Colonic mucosa (tissue), 4 donors: ENCODE results near the gene GAN. TPM values are rescaled to one million over a fixed set of nuclear protein-coding genes. Genes with fewer than 3 reads are reported as not detected.
A peak's percentile ranks its signal among the peaks of the same experiment; 100 is the strongest.

Source experiments
- DNase-seq: peaks from one replicate; pipeline ENCODE4 v3.0.0-alpha.2; 2020
- H3K27ac ChIP-seq: fragments of 200-600 bp; one replicate; pipeline ENCODE4 v1.8.0; 2021
- H3K27me3 ChIP-seq: fragments of 200-600 bp; one replicate; pipeline ENCODE4 v1.8.0; 2021
- H3K36me3 ChIP-seq: fragments of 200-600 bp; one replicate; pipeline ENCODE4 v1.8.0; 2021
- H3K4me1 ChIP-seq: fragments of 200-600 bp; one replicate; pipeline ENCODE4 v1.8.0; 2021; ENCODE audit warnings: mild to moderate bottlenecking
- H3K4me3 ChIP-seq: fragments of 200-600 bp; one replicate; pipeline ENCODE4 v1.8.0; 2021
- H3K9ac ChIP-seq, 2 donors: one replicate each; pipeline ENCODE4 v1.7.0; 2013; ENCODE audit warnings: control low read depth in 2 of 2, low read depth in 2 of 2, low read length in 2 of 2
- H3K9me3 ChIP-seq: fragments of 200-600 bp; one replicate; pipeline ENCODE4 v1.8.0; 2021
- intact Hi-C: fragments of 100-400 bp; cut with DNase I; formaldehyde crosslinking; loops from one replicate; pipeline ENCODE4 v1.14.1; 2022
- total RNA-seq, 2 donors: library from RNA; stranded (reverse); fragmentation: NEBNext Ultra II Directional in 1 of 2; extraction: Animal tissue kit (Norgen Biotek cat#: 25700) in 1 of 2; gene quantifications; one replicate each; pipeline ENCODE4 v1.2.1, GENCODE V29; 2021
- TF ChIP-seq, protein P1 (sequence below): fragments of 200-600 bp; IDR thresholded peaks from one replicate; pipeline ENCODE4 v1.8.0; 2022; ENCODE audit warnings: antibody characterized with exemption, mild to moderate bottlenecking
- donor health status: healthy.
- donor health status: DM: no; HTN: no; CAD: no.
- donor health status: DM: no; HTN: no; CAD: no.

Gene GAN
- total RNA-seq, 2 donors from 2014 or later: 13.6 to 21.5 TPM

DNA sequence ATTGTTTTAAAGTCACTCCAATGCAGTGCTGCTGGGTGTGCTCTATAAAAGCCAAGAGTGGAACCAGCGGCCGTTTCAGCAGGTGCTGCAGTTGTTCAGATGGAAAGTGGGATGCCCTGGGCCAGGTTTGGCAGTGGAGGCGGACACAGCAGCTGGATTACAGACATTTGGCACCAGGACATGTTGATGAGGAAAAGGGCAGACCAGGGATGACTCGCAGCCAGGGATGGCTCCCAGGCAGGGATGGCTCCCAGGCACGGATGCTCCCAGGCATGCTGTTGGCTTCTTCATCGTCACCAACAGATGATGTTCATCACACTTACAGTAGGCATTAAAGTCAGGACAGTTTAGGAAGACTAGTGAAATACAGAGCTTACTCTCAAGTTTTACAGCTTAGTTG lies 10.0 kb downstream of the GAN start:
- Histone ChIP-seq H3K4me3 (no peak overlapping the region), H3K27me3 (no peaks in the 10 kb centered on the region), H3K9me3 (no peaks in the 10 kb centered on the region), H3K4me1 (peaks cover 4% of the 10 kb centered on the region), H3K9ac (no peak overlapping the region), H3K36me3 (no peaks in the 10 kb centered on the region), H3K27ac (no peak overlapping the region)
- intact Hi-C loops: no loop called here
- no peak for DNase-seq
- TF ChIP-seq, protein P1, sequence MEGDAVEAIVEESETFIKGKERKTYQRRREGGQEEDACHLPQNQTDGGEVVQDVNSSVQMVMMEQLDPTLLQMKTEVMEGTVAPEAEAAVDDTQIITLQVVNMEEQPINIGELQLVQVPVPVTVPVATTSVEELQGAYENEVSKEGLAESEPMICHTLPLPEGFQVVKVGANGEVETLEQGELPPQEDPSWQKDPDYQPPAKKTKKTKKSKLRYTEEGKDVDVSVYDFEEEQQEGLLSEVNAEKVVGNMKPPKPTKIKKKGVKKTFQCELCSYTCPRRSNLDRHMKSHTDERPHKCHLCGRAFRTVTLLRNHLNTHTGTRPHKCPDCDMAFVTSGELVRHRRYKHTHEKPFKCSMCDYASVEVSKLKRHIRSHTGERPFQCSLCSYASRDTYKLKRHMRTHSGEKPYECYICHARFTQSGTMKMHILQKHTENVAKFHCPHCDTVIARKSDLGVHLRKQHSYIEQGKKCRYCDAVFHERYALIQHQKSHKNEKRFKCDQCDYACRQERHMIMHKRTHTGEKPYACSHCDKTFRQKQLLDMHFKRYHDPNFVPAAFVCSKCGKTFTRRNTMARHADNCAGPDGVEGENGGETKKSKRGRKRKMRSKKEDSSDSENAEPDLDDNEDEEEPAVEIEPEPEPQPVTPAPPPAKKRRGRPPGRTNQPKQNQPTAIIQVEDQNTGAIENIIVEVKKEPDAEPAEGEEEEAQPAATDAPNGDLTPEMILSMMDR: no peak

DNA sequence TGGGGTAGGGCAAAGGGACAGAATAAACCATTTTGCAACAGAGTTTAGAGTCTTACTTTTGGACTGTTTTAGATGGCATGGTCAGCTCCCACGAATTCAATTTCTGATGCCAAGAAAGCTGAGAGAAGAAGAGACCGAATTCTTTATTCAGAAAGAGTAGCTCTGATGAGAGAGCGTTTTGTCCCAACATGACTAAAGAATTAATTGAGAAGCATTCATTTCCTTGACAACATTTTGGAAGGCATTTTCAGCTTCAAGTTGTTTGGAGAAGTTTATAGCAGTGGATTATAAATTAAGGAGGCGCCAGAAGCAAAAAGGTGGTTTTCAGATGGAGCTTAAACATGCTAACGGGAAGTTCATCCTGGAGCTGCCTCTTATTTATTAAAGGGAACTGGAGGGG lies 12.2 kb downstream of the GAN start:
- no peaks in the 10 kb centered on the region for H3K36me3 ChIP-seq
- no peaks in the 10 kb centered on the region for H3K27me3 ChIP-seq
- no peaks in the 10 kb centered on the region for H3K9me3 ChIP-seq
- intact Hi-C loops: no loop called here
- no peak overlapping the region for H3K4me3 ChIP-seq
- TF ChIP-seq, protein P1: no peak
- DNase-seq: no peak
- H3K9ac ChIP-seq: no peak overlapping the region
- no peak overlapping the region for H3K27ac ChIP-seq
- peaks cover 4% of the 10 kb centered on the region for H3K4me1 ChIP-seq

DNA sequence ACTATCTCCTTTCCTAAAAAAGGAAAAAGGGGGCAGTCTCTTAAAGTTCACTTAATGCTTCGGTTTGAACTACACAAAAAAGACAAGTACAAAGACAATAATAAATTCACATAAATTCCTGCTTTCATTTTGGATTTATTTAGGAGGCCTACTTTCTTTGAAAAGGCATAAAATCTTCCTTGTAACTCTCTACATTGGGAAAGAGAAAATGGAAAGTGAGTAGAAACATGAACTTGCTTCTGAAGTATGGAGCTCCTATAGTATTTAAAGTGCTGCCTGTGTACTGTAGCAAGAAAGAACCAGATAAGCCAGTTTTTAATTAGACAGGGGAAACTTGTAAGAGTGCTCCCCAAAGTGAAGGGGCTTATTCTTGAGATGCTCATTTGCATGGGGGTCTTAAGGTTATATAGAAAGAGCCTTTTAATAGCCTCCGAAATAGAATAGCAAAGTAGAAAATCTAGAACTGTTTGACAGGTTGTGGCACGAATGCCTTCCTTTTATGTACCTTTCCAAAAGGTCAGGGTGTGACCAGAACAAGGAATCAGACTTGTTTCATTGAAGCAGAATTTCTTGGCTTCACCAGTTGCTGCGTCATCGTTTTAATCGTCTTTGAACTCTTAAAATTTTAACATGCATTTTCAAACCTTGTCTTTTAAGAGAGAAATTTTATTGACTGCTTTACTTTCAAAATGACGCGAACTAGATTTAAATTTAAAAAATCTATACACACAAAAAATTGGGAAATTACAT lies 12.9 kb downstream of the GAN start:
- no peaks in the 10 kb centered on the region for H3K9me3 ChIP-seq
- TF ChIP-seq, protein P1: no peak
- H3K36me3 ChIP-seq: no peaks in the 10 kb centered on the region
- no peak overlapping the region for H3K9ac ChIP-seq
- no peaks in the 10 kb centered on the region for H3K27me3 ChIP-seq
- DNase-seq: peak; percentile 29
- H3K4me3 ChIP-seq: no peak overlapping the region
- intact Hi-C loops: no loop called here
- peaks cover 4% of the 10 kb centered on the region for H3K4me1 ChIP-seq
- no peak overlapping the region for H3K27ac ChIP-seq

DNA sequence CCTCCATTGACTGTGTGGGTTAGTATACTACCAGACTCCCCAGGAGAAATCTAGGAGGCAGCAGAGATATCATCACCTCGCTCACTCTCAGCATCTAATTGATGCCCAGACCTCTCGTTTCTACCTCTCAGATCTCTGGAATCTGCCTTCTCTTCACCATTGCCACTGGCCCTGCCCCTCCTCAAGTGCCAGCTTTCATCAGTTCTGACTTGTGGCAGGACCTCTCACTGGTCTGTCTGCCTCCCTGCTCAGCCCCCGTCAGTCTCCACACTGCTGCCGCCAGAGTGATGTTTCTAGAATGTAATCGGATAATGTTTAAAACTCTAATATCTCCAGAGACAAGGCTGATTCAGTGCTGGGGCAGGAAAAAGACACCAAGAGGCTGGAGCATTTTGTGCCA lies 15.2 kb downstream of the GAN start:
- TF ChIP-seq, protein P1: no peak
- Histone ChIP-seq H3K9ac (no peak overlapping the region), H3K9me3 (no peaks in the 10 kb centered on the region), H3K27ac (no peak overlapping the region), H3K4me3 (no peak overlapping the region), H3K4me1 (peaks cover 4% of the 10 kb centered on the region), H3K27me3 (no peaks in the 10 kb centered on the region), H3K36me3 (no peaks in the 10 kb centered on the region)
- no peak for DNase-seq
- intact Hi-C loops: no loop called here

DNA sequence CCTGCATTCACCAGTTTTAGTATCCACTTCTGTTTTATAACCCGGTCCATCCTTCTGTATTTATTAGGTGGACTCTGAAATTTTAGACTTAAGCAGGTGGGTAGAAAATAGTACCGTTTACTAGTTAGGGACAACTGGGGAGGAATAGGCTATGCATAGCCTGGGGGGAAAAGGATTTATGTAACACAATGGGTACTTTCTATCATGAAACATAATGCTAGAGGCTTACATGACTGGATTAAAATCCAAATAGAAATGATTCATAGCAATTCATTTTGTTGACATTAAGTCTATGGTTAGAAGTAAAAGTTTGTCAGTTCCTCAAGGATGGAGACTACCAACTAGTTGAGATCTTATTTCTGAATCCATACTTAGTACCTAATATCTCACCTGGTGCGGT lies 18.6 kb downstream of the GAN start:
- H3K9me3 ChIP-seq: no peaks in the 10 kb centered on the region
- no peaks in the 10 kb centered on the region for H3K36me3 ChIP-seq
- no peak overlapping the region for H3K27ac ChIP-seq
- H3K4me3 ChIP-seq: no peak overlapping the region
- TF ChIP-seq, protein P1: no peak
- H3K9ac ChIP-seq: no peak overlapping the region
- H3K4me1 ChIP-seq: no peaks in the 10 kb centered on the region
- DNase-seq: no peak
- intact Hi-C loops: no loop called here
- H3K27me3 ChIP-seq: no peaks in the 10 kb centered on the region
